Skin of body (tissue), 2 donors: ENCODE measurements around the gene DNM1. TPM values are rescaled to one million over a fixed set of nuclear protein-coding genes. Genes with fewer than 3 reads are reported as not detected.
A peak's percentile ranks its signal among the peaks of the same experiment; 100 is the strongest.
"Not testable (repeated sequence)": the region's sequence is repeated elsewhere in the genome, so short reads cannot be mapped to it uniquely, and the experiment has no call there.

ENCODE experiments used
- DNase-seq: peaks from one replicate; lab custom pipeline; 2025; lab: John Stamatoyannopoulos, UW
- total RNA-seq: library from RNA; depleted of rRNA; stranded (reverse); fragments of >200 nt; gene quantifications from one replicate; pipeline ENCODE4 v1.2.3, GENCODE V29; 2014

Gene DNM1
- total RNA-seq, 1 donor from 2014 or later: 58.4 TPM

- DNase-seq: no peak
Observed at GRCh38 chr9:128175726-128176125, 27.5 kb upstream of the DNM1 start.

GRCh38 chr9:128178806-128179431 is 24.3 kb upstream of the DNM1 start:
- DNase-seq: no peak

- DNase-seq: no peak
Observed at GRCh38 chr9:128180001-128180400, 23.2 kb upstream of the DNM1 start.

GRCh38 chr9:128180447-128180846 is 22.7 kb upstream of the DNM1 start:
- DNase-seq: no peak

- not testable (repeated sequence) for DNase-seq
Observed at GRCh38 chr9:128181480-128181879, 21.7 kb upstream of the DNM1 start.

GRCh38 chr9:128182893-128183588 is 20.1 kb upstream of the DNM1 start:
- no peak for DNase-seq

- DNase-seq: no peak
Observed at GRCh38 chr9:128185979-128186965, 16.9 kb upstream of the DNM1 start.

- DNase-seq: no peak
Observed at GRCh38 chr9:128187361-128187760, 15.8 kb upstream of the DNM1 start.

GRCh38 chr9:128188209-128188608 is 15.0 kb upstream of the DNM1 start:
- no peak for DNase-seq

- no peak for DNase-seq
Observed at GRCh38 chr9:128190013-128190412, 13.2 kb upstream of the DNM1 start.

GRCh38 chr9:128190516-128191405 is 12.4 kb upstream of the DNM1 start:
- DNase-seq: no peak

GRCh38 chr9:128191406-128192046 is 11.7 kb upstream of the DNM1 start, which contains the start of gene CIZ1:
Gene CIZ1, minus strand, starts transcription at chr9:128191572. Its CDS starts 715 bp downstream, at chr9:128190857.
- DNase-seq: peak; percentile 23

GRCh38 chr9:128192601-128193371 is 10.4 kb upstream of the DNM1 start:
- peak; percentile 81 for DNase-seq

GRCh38 chr9:128193469-128194096 is 9.6 kb upstream of the DNM1 start:
- no peak for DNase-seq

GRCh38 chr9:128201441-128202369 is 1.5 kb upstream of the DNM1 start:
- DNase-seq: no peak

GRCh38 chr9:128202648-128203023 is 543 bp upstream of the DNM1 start:
- no peak for DNase-seq

- no peak for DNase-seq
Observed at GRCh38 chr9:128203707-128204551, 750 bp downstream of the DNM1 start.
